ENCODE measurements around the gene CELA2A.
"Not testable (repeated sequence)": the region's sequence is repeated elsewhere in the genome, so short reads cannot be mapped to it uniquely, and the experiment has no call there.

The CELA2A gene

DNA sequence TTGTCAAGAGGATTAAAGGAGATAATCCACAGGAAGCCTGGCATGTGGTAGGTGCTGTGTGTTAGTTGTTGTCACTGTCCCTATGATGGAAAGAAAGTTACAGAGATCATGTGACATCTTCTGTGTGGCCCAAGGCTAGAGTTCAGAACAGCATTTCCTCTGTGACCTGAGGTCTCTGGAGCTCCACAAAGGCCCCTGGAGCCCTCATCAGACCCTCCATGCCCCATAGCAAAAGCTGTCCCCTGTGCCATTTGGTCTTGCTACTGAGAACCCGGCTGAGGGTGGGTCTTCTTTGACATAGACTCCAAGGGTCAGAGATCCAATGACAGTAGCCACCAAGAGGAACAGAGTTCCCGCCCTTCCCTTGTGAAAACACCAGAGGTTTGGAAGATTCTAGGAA is 27.4 kb downstream of the CELA2A start:
- no peak overlapping the region for H3K4me3 ChIP-seq (ENCODE audit: low read length)
- DNase-seq (ENCODE audit: low read depth, low spot score), result no peak

DNA sequence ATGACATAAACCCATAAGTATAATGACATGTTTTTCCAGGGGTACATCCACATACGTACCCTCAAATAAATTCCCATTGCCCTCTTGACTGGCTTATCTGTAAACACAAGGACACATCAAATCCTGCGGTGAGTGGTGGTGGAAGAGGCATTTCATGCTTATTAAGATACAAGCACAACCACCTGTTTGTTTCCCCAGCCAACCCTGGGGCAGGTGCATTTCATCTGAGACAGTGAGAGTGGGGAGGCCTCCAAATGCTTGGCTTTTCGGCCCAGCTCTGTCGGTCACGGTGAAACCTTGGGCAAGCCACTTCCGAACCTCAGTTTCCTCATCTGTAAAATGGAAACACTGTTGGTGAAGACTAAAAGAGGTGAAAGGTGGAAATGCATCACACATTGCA is 27.9 kb downstream of the CELA2A start:
- H3K4me3 ChIP-seq (ENCODE audit: low read length); DNase-seq (ENCODE audit: low read depth, low spot score): not testable (repeated sequence)

DNA sequence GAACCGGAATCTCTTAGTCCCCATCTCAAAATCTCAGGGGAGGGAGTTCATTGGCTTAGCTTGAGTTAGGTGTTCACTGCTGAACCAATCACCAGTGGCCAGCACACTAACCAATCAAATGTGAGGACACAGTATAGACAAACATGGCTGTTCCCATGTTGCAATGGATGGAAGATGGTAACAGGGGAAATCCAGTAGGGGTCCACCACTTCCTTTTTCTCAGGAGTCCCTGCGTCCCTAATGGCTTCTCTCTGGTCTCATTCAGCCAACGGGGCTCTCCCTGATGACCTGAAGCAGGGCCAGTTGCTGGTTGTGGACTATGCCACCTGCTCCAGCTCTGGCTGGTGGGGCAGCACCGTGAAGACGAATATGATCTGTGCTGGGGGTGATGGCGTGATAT is 29.1 kb downstream of the CELA2A start:
- H3K4me3 ChIP-seq (ENCODE audit: low read length), result no peak overlapping the region
- DNase-seq (ENCODE audit: low read depth, low spot score), result no peak

DNA sequence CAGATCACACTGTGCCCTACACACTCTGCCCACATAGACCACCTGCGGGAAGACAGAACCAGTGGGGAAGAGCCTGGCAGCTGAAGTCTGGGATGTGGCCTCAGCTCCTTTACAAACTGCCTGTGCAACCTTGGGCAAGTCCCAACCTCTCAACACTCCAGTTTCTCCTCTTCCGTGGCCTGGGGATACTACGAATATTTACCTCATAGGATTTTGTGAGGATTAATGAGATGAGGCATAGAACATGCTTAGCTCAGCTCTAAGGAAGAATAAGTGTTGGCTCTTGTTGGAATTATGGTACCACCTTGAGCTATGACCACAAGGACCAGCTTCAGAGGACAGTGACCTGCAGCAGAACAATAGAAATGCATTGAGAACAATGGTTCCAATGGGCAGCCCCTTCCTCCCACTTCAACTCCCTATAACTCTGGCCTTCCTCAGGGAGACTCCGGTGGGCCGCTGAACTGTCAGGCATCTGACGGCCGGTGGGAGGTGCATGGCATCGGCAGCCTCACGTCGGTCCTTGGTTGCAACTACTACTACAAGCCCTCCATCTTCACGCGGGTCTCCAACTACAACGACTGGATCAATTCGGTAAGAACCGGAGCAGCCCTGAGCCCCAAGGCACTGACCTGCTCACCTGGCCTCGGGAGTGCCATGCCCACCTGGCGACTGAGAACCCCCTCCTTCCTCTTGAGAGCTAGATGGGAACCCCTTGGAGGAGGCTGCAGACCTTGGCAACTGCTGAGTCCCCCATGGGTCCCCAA is 30.5 kb downstream of the CELA2A start:
- DNase-seq (ENCODE audit: low read depth, low spot score), result not testable (repeated sequence)

DNA sequence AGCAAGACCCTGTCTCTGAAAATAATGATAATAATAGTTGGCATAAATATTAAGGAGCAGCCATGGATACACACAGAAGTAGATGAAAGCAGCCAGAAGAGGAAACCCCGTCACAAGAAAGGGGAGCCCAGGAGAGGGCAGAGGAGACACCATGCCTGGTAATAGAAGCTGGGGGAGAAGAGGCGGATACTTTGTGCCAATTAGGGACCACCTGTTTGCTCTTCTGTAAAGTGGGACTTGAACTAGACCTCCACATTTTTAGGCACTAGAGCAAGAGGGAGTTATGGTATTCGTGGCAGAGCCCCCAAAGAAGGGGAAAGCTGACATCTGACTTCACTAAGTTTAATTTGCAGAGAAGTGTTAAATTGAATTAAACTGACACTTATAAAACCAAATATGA is 31.8 kb downstream of the CELA2A start:
- no peak for DNase-seq (ENCODE audit: low read depth, low spot score)
- H3K4me3 ChIP-seq (ENCODE audit: low read length), result no peak overlapping the region

More for the DNA sequence above, 30.5 kb downstream of the CELA2A start:
- not testable (repeated sequence) for H3K4me3 ChIP-seq (ENCODE audit: low read length)

DNA sequence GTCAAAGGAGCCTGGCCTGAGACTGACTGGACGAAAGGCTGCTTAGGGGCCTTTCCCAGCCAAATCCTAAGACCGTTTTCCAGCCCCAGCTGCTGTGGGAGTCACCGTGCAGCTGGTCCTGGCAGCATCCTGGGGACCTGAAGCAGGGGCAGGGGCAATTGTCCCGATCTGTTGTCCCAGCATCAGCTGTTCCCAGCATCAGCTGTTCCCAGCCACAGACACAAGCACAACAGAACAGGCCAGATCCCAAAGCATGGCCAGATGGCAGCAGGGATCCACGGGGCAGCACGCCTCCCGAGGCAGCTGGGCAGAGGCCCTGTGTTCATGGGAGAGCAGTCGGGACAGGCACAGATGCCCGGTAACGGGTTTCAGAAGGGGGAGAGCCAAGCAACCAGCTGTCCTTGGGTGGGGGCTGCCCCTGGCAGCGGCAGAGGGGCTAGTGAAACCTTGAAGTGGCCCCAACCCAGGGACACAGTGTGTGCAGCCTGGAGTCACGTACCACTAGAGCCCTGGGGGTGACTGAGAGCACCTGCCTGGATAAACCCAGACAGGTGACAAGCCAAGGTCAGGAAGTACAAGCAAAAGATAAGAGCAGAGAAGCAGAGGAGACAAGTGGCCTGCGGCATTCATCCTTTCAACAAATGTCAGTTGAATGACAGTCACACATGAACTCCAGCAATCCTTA is 32.7 kb downstream of the CELA2A start:
- no peak for DNase-seq (ENCODE audit: low read depth, low spot score)
- H3K4me3 ChIP-seq (ENCODE audit: low read length), result no peak overlapping the region

DNA sequence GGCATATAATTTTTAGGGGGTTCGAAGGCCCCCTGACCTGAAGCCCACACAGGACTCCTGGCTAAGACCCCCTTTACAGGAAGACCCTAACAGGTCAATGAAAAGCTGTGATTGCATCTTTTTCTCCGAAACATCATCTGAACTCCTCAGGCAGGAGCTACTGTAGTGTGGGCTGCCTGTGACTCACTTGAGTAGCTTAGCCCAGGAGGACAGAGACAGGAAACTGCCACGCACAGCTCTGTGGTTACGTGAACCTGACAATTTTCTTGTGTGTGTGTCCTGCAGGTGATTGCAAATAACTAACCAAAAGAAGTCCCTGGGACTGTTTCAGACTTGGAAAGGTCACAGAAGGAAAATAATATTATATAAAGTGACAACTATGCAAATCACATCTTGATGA is 34.5 kb downstream of the CELA2A start:
- peak; percentile 42 for DNase-seq (ENCODE audit: low read depth, low spot score)
- H3K4me3 ChIP-seq (ENCODE audit: low read length), result not testable (repeated sequence)

DNA sequence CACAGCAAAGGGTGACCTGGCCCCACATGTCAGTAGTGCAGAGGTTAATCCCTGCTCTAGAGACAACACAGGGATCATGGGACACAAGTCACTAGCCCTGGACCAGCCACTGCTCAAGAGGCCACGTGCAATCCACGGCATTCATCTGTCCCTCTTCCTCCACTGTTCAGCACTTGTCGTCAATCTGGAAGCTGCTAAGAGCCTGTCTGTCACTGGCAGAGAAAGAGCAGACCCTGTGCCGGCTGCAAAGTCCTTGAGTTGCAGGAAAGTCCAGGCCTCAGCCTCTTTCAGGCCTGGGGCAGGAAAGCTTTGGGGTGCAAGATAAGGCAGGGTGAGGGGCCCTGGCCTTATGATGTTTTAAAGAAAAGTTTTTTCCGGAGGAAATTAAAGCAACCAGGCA is 36.1 kb downstream of the CELA2A start:
- no peak for DNase-seq (ENCODE audit: low read depth, low spot score)
- no peak overlapping the region for H3K4me3 ChIP-seq (ENCODE audit: low read length)

DNA sequence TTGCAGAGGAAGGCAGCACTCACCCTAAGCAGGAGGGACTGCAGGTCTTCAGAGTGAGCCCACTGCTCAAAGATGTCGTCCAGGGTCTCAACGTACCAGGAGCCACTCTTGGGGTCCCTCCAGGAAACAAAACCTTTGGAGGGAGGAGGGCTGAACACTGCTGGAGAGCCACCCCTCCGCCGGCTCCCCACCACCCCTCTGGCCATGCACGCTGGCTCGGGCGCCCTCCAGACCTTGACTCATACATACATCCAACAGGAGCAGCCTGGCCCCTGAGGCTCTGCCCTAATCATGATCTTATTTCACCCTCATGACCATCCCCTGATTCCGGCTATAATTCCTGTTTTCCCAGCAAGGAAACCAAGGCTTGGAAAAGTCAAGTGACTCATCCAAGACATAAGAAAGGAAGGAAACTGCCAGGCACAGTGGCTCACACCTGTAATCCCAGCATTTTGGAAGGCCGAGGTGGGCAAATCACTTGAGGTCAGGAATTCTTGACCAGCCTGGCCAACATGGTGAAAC is 37.4 kb downstream of the CELA2A start:
- DNase-seq (ENCODE audit: low read depth, low spot score), result no peak
- no peak overlapping the region for H3K4me3 ChIP-seq (ENCODE audit: low read length)

DNA sequence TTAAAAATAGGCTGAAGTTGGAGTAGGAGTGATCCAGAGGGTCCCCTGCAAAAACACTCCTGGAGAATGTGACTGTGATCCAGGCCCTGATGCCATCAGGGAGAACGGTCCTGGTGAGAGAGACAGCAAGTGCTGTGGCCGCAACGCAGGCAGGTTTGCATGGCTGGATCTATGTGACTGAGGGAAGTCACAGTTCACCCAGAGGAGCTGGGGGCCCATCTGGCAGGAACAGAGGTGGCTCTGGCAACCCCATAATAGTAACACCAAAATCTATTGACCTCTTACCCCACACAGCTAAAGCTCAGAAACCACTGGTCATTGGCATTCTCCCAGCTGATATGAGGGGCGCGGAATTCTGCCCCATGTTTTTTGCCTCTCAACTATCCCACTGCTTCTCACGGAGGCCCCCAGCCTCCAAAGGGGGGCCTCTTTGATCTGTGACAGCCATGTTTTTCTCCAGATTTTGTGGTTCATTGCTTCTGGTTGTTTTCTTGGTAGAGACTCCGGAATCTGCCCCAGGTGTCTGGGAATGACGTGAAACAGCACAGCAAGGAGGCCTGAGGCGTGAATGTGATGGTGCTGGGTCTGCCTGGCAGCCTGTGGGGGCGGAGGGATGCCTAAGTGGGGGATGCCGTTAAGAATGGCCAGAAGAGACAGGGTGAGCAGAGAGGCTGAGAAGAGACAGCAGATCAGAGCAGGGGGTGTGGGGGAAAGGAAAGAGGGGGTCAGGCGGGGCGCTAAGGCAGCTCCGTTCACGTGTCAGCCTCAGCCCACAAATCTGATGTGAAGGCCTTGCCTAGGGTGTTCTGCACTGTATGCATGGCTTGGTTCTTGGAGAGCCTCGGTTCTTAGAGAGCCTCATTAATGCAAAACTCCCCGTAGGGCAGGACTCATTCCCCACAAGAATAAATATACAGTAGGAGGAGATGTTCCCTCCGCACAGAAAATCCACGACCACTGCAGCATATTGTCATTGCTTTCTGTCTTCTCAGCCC is 43.9 kb downstream of the CELA2A start:
- H3K4me3 ChIP-seq (ENCODE audit: low read length), result no peak overlapping the region
- DNase-seq (ENCODE audit: low read depth, low spot score), result no peak

DNA sequence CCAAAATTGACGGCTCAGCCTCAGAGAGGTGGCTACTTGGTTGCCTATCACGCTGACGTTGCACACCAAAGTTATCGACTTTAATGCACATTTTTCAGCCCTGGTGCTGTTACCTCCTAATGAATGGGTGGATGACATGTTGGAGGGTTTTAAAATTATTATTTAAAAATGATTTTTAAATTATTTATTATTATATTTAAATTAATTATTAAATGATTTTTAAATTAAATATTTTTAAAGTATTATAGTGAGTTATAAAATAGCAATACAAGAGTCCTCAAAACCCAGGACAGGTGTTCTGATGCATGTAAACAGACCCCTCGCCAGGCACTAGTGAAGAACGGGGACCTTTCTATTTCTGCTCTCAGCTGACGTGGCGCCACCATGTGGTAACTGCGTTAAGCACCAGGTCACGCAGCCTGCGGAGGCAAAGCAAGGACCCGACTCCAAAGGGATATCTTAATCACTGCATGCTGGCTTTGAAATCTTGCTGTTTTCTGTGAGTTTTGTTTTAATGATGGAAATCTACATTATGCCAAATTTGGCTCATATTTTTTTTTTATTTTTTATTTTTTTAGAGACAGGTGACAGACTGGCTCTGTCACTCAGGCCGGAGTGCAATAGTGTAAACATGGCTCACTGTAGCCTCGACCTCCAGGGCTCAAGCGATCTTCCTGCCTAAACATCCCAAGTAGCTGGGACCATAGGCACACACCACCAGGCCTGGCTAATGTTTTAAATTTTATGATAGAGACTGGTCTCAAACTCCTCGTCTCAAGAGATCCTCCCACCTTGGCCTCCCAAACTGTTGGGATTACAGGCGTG is 44.9 kb downstream of the CELA2A start:
- H3K4me3 ChIP-seq (ENCODE audit: low read length), result no peak overlapping the region
- no peak for DNase-seq (ENCODE audit: low read depth, low spot score)

DNA sequence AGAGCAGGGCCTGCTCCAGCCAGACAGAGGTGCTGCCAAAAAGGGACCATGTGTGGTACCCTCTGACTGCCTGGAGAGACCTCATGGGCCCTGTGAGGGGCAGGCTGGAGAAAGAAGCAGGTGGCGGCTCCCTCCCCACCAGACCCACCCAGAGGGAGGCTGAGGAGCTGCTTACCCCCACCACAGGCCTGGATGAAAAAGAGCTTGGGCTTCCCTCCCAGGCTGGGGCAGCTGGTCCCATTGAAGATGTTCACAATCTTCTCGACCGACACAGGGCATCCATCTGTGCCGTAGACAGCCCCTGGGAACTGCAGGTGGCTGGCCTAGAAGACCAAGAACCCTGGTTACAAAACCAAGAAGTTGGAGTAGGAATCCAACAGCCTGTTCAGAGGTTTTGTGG is 47.9 kb downstream of the CELA2A start:
- DNase-seq (ENCODE audit: low read depth, low spot score), result no peak
- H3K4me3 ChIP-seq (ENCODE audit: low read length), result no peak overlapping the region

DNA sequence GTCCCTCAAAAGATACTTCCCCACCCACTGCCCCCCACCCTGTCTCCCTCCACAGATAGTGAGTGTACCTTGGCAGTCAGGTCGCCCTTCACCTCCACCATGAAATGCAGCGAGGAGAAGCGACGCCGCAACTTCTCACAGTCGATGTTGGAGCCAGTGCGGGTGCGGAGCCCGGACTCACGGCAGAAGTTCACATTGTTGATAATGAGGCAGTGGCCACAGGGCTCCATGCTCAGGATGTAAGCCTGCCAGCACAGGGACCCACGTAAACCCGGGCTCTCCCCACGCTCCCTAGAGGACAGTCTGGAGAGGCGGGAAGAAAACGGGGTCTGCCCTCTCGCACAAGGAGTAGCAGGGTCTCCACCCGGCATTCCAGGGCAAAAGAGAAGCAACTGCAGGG is 50.3 kb downstream of the CELA2A start:
- DNase-seq (ENCODE audit: low read depth, low spot score), result no peak

DNA sequence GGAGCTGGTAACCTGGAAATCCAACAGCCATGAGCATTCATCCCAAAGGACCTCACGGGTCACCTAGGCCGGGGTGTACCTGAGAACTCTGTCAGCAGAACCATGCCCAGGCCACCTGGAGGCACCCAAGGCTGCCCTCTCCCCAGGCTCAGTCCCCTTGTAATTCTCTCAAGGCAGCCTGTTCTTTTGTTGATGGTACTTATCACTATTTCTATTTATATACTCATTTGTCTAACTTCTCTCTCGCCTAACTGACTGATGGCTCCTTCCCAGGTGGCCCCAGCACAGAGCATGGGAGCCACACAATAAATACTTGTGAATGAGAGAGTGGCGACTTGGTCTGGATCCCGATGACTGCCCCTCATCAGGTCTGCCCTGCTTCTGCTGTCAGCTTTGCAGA is 50.7 kb downstream of the CELA2A start:
- H3K4me3 ChIP-seq (ENCODE audit: low read length), result no peak overlapping the region
- DNase-seq (ENCODE audit: low read depth, low spot score), result no peak

More for the DNA sequence above, 50.3 kb downstream of the CELA2A start:
- H3K4me3 ChIP-seq (ENCODE audit: low read length), result no peak overlapping the region

DNA sequence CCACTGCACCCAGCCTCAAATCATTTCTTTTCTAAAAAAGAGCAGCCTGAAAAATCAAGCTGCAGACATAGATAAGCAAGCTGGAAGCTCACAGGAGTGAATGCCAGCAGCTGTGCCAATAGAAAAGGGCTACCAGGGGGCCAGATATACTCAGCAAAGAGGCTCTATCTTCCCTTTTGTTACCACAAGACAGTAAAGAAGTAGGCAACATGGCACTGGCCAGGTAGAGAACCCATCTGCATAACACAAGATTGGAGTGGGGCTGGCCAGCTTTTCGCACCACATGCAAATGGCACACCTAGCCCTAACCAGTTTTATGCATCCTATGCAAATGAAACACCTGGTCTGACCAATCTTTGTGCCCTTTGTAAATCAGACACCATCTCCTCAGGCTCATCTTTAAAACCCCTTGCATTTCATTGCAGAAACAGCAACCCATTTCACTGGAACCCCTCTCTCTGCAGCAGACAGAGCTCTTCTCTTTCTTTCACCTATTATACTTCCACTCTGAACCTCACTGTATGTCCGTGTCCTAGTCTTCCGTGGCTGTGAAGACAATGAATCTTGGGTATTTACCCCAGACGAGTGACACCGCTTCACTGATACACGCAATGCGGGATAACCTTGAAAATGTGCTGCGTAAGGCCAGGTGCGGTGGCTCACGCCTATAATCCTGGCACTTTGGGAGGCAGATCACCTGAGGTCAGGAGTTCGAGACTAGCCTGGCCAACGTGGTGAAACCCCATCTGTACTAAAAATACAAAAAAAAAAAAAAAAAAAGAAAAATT is 52.4 kb downstream of the CELA2A start:
- H3K4me3 ChIP-seq (ENCODE audit: low read length), result no peak overlapping the region
- DNase-seq (ENCODE audit: low read depth, low spot score), result no peak

DNA sequence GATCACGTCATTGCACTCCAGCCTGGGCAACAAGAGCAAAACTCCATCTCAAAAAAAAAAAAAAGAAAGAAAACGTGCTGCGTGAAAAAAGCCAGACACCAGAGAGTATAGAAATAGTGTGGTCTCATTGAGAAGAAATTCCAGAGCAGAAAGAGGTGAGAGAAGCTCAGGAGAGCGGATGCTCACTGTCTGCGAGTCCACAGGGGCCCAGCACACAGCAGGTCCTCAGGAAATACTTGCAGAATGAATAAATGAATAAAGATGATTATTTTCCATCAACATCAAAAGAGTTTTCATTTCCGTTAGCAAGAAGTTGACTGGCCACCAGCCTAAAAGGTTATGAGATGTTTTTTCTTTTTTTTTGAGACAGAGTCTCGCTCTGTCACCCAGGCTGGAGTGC is 53.1 kb downstream of the CELA2A start:
- no peak for DNase-seq (ENCODE audit: low read depth, low spot score)
- no peak overlapping the region for H3K4me3 ChIP-seq (ENCODE audit: low read length)

DNA sequence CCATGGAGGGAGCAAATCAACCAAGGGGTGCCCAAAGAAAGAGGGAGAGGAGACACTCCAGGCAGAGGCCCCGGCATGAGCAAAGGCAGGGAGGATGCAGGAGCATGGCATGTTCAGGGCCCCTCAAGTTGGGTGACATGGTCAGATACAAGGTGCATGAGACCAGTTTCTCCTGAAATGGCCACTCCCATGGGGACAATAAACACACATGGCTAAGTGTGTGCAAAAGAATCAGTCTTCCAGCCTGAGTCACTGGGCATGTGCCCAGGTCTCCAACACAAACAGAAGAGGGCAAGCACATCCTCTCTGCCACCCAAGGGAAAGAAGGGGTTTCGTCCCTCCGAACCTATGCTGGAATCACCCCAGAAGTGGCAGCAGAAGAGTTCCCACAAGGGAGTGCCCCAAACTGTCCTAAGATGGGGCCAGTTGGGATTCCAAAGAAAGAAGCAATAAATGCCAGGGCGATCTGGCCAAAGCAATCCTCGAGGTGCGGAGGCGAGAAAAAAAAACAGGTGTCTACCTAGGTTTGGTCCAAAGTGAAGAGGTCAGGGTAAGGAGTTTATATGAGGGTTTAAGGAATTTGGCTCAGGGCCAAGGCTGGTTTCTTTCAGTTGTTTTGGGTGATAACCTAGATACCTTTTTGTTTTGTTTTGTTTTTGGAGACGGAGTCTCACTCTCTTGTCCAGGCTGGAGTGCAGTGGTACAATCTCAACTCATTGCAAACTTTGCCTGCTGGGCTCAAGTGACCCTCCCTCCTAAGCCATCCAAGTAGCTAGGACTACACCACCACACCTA is 54.3 kb downstream of the CELA2A start:
- H3K4me3 ChIP-seq (ENCODE audit: low read length), result no peak overlapping the region
- DNase-seq (ENCODE audit: low read depth, low spot score), result no peak
